OCI-LY7 (cell line): ENCODE data around the gene HTR3D.

Experiments used
- EZH2phosphoT487 ChIP-seq: fragments of 200-600 bp; sonication (generic); IDR thresholded peaks from 2 replicates; pipeline ENCODE4 v1.6.1; 2018; ENCODE audit warnings: low read depth, borderline replicate concordance, mild to moderate bottlenecking, mixed run types, antibody characterized with exemption, low read length, moderate library complexity, mixed read lengths
- TF ChIP-seq, protein P1 (sequence below): fragments of 200-600 bp; sonication (generic); conservative IDR thresholded peaks from 2 replicates; pipeline ENCODE4 v1.5.1; 2014; ENCODE audit warnings: mild to moderate bottlenecking, antibody characterized with exemption, low read length, moderate library complexity, mixed read lengths

GRCh38 chr3:184003187-184003967 lies 28.2 kb upstream of the HTR3D start:
- TF ChIP-seq, protein P1, sequence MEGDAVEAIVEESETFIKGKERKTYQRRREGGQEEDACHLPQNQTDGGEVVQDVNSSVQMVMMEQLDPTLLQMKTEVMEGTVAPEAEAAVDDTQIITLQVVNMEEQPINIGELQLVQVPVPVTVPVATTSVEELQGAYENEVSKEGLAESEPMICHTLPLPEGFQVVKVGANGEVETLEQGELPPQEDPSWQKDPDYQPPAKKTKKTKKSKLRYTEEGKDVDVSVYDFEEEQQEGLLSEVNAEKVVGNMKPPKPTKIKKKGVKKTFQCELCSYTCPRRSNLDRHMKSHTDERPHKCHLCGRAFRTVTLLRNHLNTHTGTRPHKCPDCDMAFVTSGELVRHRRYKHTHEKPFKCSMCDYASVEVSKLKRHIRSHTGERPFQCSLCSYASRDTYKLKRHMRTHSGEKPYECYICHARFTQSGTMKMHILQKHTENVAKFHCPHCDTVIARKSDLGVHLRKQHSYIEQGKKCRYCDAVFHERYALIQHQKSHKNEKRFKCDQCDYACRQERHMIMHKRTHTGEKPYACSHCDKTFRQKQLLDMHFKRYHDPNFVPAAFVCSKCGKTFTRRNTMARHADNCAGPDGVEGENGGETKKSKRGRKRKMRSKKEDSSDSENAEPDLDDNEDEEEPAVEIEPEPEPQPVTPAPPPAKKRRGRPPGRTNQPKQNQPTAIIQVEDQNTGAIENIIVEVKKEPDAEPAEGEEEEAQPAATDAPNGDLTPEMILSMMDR: no peak
- no peak for TF ChIP-seq EZH2phosphoT487
